ENCODE data around the gene G6PC1. TPM values are rescaled to one million over a fixed set of nuclear protein-coding genes. Genes with fewer than 3 reads are reported as not detected.
"Not testable (repeated sequence)": the region's sequence is repeated elsewhere in the genome, so short reads cannot be mapped to it uniquely, and the experiment has no call there.

G6PC1 gene
- total RNA-seq, 1 donor from 2014 or later: not detected

DNA sequence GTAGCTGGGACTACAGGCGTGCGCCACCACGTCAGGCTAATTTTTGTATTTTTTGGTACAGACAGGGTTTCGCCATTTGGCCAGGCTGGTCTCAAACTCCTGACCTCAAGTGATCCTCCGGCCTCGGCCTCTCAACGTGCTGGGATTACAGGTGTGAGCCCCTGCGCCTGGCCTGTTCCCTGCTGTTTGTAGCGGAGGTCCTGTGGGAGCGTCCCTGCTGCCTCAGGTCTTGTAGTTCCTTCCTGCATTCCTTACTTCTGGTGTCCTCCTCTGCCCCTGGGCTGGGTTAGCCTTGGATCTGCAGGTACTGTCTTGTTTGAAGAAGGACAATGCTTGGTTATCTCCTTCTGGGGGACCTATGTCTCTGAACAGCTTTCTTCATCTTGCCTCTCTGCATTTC, 23.6 kb upstream of the G6PC1 start:
- H3K4me3 ChIP-seq (ENCODE audit: low read depth, low read length): no peak overlapping the region
- TF ChIP-seq, protein P1, sequence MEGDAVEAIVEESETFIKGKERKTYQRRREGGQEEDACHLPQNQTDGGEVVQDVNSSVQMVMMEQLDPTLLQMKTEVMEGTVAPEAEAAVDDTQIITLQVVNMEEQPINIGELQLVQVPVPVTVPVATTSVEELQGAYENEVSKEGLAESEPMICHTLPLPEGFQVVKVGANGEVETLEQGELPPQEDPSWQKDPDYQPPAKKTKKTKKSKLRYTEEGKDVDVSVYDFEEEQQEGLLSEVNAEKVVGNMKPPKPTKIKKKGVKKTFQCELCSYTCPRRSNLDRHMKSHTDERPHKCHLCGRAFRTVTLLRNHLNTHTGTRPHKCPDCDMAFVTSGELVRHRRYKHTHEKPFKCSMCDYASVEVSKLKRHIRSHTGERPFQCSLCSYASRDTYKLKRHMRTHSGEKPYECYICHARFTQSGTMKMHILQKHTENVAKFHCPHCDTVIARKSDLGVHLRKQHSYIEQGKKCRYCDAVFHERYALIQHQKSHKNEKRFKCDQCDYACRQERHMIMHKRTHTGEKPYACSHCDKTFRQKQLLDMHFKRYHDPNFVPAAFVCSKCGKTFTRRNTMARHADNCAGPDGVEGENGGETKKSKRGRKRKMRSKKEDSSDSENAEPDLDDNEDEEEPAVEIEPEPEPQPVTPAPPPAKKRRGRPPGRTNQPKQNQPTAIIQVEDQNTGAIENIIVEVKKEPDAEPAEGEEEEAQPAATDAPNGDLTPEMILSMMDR (conservative IDR thresholded peaks at IDR 0.05; ENCODE audit: low read depth, low read length): no peak
- no peak for DNase-seq (ENCODE audit: low read depth)

DNA sequence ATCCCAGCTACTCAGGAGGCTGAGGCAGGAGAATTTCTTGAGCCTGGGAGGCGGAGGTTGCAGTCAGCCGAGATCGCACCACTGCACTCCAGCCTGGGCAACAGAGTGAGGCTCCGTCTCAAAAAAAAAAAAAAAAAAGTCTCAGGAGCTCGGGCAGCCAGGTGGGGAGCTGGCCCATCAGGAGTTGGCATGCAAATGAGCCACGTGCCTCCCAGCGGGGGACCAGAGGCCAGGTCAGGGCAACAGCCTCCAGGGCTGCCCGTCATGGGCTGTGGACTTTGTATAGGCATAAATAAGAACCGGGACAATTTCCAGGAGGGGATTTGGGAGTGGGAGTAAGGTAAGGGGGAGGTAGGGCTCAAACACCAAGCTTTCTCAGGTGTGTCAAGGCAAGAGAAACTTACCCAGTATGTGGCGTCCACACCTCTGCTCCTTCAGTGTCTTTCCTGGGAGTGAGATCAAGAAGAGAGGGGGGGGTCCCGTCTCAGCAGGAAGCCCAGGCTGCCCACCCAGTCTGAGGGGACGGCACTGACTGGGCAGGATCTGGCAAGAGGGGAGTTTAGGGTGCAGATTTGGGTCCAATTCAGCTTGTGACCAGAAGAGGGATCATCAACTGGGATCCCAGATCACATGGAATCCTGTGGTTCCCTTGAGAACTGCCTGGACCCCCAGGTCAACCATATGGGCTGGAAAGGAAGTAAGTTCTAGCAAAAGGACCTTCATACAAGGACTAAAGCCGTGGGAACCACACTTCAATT, 22.3 kb upstream of the G6PC1 start:
- DNase-seq (ENCODE audit: low read depth): no peak
- no peak overlapping the region for H3K4me3 ChIP-seq (ENCODE audit: low read depth, low read length)
- TF ChIP-seq, protein P1 (conservative IDR thresholded peaks at IDR 0.05; ENCODE audit: low read depth, low read length): peak; percentile 17

DNA sequence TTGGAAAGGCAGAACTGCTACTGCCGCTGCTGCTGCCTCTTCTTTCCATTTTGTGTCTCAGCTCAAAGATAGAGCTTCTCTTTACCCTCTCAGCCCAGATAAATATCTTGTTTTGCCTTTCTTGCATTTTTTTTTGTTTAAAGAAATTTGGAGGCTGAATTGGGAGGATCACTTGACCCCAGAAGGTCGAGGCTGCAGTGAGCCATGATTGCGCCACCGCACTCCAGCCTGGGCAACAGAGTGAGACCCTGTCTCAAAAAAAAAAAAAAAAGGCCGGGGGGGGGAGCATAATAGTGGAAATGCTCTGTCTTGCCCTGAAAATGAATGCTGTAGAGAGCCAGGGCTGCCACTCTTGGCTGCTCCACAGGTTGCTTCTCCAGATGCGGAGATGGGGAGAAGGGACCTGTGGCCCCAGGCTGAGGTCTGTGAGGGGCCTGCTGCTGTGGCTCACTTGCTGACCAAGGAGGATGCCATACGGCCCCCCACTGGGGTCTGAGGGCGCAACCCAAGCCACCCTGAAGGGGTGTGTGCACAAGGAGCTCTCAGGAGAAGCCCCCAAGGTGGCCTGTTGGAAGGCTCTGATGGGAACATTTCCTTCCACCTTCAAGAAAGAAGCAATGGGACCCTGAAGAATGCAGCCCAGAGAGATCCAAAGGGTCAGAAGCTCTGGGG, 21.5 kb upstream of the G6PC1 start:
- TF ChIP-seq, protein P1 (conservative IDR thresholded peaks at IDR 0.05; ENCODE audit: low read depth, low read length): no peak
- DNase-seq (ENCODE audit: low read depth): no peak
- no peak overlapping the region for H3K4me3 ChIP-seq (ENCODE audit: low read depth, low read length)

DNA sequence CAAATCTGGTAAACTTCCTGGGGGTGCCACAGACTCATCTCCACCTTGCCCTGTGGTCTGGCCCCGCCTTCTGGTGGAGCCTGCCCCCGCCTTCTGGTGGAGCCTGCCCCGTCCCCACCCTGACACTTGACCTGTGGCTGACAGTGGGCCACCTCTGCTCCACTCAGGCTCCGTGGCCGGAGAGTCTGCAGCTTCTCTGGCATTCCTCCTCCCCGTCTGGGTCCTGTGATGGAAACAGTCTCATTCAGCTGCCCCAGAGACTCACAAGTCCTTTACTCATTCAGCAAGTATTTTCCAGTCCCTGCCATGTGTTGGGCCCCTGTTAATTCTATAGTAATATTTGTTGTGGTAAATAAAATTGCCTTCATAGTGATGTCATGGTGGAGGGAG, 21.0 kb upstream of the G6PC1 start:
- TF ChIP-seq, protein P1 (conservative IDR thresholded peaks at IDR 0.05; ENCODE audit: low read depth, low read length): no peak
- H3K4me3 ChIP-seq (ENCODE audit: low read depth, low read length): no peak overlapping the region
- no peak for DNase-seq (ENCODE audit: low read depth)

DNA sequence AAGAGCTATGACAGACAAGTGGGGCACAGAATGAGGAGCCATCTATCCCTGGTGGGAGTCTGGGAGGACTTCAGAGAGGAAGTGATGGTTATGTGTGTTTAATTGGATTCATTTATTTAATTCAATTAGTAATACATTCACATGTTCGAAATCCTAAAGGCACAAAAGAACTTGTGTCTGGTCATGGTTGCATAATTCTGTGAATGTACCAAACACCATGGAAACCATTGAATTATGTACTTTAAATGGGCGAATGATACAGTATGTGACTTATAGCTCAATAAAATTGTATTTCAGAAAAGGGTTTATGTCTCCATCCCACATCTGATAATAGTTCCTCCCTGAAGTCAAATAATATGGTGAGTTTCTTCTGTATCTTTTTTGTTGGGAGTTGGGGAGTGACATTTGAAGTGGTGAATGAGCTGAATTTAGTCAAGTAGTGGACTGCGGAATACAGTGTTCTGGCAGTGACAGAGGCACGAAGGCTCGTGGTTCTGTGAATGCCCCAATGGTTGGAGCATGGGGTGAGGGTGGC, 19.8 kb upstream of the G6PC1 start:
- DNase-seq (ENCODE audit: low read depth): no peak
- TF ChIP-seq, protein P1 (conservative IDR thresholded peaks at IDR 0.05; ENCODE audit: low read depth, low read length): no peak
- H3K4me3 ChIP-seq (ENCODE audit: low read depth, low read length): no peak overlapping the region

DNA sequence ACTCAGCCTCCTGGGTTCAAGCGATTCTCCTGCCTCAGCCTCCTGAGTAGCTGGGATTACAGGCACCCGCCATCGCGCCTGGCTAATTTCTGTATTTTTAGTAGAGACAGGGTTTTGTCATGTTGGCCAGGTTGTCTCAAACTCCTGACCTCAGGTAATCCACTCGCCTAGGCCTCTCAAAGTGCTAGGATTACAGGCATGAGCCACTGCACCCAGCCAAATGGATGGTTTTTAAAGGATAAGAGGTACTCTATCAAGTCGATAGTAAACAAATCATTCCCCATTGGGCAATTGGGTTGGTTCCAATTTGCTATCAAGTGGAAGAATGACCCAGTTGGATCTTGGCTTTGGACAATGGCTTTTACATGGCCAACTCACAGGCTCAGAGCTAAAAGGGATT, 18.9 kb upstream of the G6PC1 start:
- H3K4me3 ChIP-seq (ENCODE audit: low read depth, low read length); DNase-seq (ENCODE audit: low read depth): not testable (repeated sequence)

DNA sequence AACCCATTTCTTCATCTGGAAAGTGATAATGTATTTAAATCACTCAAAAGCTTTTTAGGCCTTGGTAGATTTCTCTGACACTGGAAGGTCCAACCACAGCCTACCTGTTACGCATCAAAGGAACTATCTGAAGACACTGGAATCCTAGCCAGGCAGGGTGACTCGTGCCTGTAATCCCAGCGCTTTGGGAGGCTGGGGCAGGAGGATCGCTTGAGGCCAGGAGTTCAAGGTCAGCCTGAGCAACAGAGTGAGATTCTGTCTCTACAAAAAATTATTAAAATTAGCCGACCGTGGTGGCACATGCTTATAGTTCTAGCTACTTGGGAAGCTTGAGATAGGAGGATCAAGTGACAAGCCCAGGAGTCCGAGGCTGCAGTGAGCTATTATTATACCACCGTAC, 18.4 kb upstream of the G6PC1 start:
- TF ChIP-seq, protein P1 (conservative IDR thresholded peaks at IDR 0.05; ENCODE audit: low read depth, low read length): no peak
- H3K4me3 ChIP-seq (ENCODE audit: low read depth, low read length): no peak overlapping the region
- no peak for DNase-seq (ENCODE audit: low read depth)

All from epithelial cell of proximal tubule (primary cell).